GM15510 (cell line): ENCODE measurements around the gene CD72.

ENCODE experiments used
- POLR2A ChIP-seq: IDR thresholded peaks from 3 replicates; pipeline ENCODE4 v1.6.1; 2011; ENCODE audit warnings: borderline replicate concordance; ENCODE audit not compliant: insufficient read length; ENCODE audit errors: extremely low read depth

CD72 gene

DNA sequence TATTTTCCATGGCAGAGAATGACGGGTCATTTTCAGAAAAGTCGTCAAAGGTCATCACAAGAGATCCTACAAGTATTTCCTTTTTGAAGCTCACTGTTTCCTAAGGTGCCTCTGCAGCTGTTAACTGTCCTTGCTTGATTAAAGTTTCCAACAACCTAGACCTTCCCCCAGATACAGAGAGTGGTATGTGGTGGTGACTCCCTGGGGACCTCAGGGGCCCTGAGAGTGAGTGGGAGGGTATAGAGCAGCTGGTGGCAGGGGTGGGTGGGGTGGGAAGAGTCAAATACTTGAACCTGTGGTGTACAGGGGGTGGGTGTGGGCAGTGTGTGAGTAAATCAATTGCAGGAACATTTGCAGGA, 1.6 kb upstream of the CD72 start:
- TF ChIP-seq POLR2A: no peak

DNA sequence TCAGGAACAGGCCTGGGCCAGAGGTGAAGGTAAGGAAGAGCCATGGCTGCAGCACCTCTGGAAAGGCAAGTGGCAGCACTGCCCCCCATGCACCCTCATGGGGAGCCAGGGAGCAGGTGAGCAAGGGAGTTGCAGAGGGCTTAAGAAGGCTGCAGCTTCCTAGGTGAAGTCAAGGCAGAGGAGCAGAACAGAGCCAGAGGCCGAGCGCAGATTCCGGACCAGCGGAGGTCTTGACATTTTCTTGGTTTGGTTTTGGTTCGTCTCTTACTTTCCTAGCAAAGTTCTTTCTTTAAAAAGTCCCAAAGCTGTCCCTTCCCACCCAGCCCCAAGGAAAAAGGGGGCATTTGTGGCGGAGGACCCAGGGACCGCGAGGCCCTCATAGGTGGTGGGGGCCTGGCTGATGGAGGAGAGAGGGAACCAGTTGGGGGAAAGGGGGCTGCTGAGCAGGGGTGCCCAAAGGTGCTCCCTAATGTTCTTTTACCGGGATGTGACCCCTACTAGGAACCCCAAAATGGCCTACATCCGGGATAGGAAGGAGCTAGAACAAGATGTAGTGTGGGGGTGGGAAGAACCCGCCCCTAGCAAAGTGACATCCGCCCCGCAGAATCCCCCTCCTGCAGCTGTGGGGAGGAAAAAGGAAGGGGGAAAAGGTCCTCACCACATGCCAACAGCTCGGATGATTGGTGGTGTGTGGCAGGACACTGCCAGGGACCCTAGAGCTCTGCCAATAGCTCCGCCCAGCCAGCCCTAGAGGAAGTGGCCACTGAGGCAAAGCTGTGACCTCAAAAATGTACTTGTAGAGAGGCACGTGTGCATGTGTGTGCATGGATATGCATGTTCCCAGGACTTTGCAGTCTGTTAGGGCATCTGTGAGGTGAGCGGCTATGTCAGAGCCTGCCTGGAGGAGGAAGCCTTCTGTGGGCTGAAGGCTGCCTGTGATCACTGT, 914 bp upstream of the CD72 start:
- peak; percentile 54 for TF ChIP-seq POLR2A

DNA sequence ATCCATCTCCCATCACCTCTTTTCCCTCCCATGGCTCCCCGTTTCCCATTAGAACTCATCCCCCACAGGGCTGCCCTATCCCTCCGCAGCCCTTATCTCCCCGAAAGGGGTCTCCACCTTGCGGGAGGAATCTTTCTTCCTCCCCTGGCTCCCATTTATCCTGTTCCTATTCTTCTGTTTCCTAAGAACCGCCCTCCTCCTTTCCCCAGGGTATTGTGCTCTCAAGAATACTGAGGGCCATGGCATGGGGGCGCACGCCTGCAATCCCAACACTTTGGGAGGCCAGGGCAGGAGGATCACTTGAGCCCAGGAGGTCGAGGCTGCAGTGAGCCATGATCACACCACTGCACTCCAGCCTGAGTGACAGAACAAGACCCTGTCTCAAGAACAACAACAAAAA, 665 bp downstream of the CD72 start:
- TF ChIP-seq POLR2A: no peak

DNA sequence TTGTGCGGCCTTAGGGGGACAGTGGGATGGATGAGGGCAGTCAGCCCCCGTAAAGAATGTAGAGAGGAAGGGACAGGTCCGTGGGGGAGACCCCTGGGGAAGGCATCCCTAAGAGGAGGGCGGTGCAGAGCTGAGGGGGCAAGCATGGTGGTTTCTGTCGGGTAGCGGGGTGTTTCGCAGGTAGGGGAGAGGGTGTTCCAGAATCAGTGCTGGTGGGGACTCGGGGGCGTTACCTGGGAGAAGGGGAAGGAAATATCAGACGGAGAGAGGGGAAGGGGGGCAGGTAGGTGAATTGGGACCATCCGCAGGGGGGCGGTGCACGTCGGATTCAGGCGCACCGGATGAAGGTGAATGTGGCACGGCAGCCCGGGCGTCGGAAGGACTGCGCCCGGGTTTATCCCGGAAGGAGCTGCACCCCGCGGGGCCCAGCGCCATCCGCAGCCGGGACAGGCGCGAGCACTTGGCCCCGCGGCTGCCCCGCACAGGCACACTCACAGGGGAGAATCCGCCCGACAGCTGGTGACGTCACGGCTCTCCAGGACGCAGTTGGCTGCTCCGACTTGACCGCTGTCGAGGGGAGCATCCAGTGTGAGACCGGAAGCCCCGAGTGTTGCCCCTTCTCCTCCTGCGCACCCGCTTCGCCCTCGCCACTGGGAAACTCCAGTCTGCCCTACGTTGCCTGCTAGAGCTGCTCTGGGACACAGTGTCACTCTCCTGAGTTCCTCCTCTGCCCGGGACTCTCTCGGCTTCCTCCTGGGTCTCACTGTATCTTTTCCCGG, 1.3 kb downstream of the CD72 start:
- peak; percentile 66 for TF ChIP-seq POLR2A

DNA sequence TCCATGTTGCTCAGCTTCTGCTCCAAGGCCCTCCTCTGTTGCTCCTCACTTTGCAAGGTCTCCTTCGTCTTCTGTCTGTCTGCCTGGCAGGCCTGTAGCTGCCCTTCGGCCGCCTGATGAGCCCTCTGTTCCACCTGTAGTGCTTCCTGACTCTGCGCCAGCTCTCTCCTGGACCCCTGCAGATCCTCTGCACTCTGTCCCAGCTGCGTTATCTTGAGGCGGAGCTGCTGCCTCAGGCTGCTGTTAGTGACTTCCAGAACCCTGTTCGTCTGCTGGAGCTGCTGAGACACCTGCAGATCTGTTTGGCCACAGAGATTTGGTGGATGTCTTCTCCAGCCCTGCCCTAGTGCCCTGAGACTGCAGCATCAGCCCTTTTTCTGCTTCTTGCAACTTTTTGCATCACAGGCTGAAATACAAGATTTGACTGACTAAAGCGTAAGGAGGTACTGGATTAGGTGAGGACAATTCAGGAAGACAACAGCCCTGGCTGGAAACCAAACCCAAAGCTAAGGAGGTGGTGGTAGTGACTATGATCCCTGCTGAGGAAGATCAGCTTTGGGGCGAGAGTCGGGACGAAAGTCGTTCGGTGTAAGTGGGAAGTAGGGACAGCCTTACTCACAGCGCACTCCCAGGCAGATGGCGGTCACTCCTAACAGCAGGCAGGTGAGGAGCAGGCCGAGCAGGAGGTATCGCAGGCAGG, 2.1 kb downstream of the CD72 start:
- TF ChIP-seq POLR2A: no peak

DNA sequence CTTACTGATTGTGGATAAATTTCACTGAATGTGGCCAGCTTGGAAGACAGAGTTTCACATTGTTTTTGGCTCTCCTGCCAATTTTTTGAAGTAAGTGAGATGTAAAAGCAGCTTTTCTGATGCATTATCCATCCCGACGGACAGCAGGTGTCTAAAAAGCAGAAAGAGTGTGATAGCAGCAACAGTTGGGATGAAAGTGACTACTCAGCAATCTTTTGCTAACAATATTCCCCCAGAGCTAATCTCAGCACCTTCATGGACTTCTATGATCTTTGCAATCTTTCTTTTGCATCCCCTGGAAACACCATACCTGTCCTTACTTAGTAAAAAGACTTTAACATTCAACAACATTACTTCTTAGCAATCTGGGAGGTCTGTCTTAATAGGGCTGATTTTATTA, 5.4 kb downstream of the CD72 start:
- TF ChIP-seq POLR2A: no peak

DNA sequence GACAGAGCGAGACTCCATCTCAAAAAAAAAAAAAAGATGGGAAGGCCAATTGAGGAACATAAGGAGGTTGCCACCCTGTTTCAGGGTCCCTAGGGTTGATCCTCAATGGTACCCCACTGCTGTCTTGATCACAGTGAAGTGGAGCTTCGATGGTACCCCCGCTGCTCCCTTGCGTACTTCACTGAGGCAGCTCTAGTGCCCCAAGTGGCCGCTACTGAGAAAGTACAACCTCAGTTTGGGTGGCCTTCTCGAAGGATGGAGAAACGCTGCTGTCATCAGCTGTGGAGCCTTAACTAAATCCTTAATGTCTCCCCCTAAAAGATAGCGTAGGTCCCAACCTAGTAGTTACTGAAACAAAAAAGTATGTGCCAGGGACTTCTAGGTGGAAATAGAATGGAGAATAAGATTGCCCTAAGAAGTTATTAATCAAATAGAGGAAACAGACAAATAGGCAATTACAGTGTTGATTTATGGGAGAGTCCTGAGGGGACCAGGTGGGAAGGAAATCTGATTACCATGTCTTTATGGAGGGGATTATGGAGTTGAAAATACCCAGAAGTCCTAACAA, 6.9 kb downstream of the CD72 start:
- TF ChIP-seq POLR2A: no peak

DNA sequence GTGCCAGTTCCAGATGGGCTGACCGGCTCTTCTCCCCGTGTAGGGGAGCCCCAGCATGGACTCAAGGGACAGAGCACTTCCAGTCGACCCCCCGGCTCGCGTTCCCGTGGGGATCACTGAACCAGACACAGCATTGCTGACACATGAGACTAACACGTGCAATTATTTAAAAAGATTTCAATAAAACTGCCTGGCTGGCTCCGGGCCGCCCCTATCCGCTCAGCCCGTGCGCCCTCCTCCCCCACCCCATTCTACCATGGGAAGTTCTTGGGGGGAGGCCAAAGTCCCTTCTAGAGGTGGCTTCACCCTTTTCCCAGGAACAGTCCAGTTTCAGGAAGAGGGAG, 8.4 kb downstream of the CD72 start:
- no peak for TF ChIP-seq POLR2A

DNA sequence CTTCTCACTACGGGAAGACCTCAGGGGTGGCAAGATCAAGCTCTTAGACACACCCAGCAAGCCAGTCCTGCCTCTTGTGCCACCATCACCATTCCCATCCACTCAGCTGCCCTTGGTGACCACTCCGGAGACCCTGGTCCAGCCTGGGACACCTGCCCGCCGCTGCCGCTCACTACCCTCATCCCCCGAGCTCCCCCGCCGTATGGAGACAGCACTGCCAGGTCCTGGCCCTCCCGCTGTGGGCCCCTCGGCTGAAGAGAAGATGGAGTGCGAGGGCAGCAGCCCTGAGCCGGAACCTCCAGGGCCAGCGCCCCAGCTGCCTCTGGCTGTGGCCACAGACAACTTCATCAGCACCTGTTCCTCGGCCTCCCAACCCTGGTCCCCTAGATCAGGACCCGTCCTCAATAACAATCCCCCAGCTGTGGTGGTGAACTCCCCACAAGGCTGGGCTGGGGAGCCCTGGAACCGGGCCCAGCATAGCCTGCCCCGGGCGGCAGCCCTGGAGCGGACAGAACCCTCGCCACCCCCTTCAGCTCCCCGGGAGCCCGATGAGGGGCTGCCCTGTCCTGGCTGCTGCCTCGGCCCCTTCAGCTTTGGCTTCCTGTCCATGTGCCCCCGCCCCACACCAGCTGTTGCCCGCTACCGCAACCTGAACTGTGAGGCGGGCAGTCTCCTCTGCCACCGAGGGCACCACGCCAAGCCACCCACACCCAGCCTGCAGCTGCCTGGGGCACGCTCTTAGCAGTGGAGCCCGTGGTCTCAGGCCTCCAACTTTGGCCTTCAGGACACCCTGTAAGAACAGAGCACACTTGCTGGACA, 9.0 kb downstream of the CD72 start:
- no peak for TF ChIP-seq POLR2A

DNA sequence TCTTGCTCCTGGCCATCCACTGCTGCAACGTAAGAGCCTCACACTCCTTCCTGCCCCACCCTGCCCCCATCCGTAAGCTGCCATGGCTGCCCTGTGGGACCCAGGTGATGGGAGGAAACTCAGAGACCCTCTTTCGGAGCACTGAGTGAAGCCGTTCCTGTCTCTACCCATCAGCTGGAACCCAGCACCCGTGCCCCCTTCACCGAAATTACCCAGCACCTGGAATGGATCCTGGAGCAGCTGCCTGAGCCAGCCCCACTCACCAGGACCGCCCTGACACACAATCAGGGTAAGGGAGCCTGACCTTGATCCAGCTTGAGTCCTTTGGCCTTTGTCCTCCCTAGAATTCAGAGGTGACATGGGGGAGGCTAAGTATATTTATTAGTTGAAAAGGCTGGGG, 10.0 kb downstream of the CD72 start:
- no peak for TF ChIP-seq POLR2A

DNA sequence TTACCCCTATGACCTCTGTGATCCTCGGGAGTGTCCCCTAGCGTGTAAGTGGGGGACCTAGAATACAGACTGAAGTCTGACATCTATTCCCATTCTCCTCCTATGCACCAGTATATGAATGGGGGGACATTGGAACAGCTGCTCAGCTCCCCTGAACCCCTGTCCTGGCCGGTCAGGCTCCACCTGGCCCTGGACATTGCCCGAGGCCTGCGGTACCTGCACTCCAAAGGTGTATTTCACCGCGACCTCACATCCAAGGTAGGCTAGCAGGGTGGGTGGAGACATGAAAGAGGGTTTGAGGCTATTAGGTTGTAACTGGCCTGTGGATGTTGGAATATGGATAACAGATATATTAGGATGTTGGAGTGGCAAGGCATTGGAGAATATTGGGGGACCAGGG, 11.5 kb downstream of the CD72 start:
- TF ChIP-seq POLR2A: no peak

DNA sequence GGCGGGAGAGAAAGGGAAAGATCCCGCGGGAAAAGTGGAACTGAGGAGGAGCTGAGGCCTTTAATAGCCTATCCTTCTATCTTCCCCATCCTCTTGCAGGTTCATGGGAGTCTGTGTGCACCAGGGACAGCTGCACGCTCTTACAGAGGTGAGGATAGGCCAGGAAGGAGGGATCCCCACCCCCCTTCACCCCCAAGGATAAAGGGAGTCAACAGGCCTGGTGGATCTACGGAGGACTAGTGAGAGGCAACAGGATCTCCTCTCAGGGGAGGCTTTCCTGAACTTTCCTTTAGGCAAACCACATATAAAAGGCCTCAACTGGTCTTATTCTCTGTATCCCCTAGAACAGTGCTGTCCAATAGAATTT, 12.1 kb downstream of the CD72 start:
- TF ChIP-seq POLR2A: no peak

DNA sequence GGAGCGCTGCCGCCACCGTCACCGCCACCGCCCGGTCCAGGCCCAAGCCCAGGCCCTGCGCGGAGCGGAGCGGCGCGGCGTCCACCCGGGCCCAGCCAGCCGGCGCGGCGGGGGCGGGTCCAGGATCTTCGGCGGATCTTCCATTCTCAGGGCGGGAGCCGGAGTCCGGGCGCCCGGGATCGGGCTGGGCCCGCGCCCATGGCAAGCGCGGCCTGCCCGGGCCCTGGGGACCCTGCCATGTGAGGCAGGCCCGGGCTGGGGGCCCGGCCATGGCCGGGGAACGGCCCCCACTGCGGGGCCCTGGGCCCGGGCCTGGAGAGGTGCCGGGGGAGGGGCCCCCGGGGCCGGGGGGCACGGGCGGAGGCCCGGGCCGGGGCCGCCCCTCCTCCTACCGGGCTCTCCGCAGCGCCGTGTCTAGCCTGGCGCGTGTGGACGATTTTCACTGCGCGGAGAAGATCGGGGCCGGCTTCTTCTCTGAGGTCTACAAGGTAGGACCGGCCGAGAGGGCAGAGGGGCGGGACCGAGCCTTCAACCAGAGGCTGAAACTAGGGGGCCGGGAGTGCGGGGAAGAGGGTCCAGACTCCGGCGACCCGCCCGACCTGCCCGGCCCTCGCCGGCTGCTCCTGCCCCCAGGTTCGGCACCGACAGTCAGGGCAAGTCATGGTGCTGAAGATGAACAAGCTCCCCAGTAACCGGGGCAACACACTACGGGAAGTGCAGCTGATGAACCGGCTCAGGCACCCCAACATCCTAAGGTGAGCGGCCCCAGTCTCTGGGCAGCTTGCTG, 12.7 kb downstream of the CD72 start:
- peak; percentile 0 for TF ChIP-seq POLR2A
